K562 (cell line): ENCODE measurements around the gene PPP1R13L. TPM values are rescaled to one million over a fixed set of nuclear protein-coding genes. Genes with fewer than 3 reads are reported as not detected.
A peak's percentile ranks its signal among the peaks of the same experiment; 100 is the strongest.

Source experiments
- DDX20 ChIP-seq: fragments of 450-650 bp; IDR thresholded peaks from 2 replicates; pipeline ENCODE4 v1.6.1; 2016; ENCODE audit warnings: missing genetic modification characterization, low read depth, mild to moderate bottlenecking, missing compliant biosample characterization, moderate library complexity
- DMBX1 ChIP-seq: fragments of 250-450 bp; sonication (Bioruptor Pico); IDR thresholded peaks from 2 replicates; pipeline ENCODE4 v1.8.0; 2022; ENCODE audit warnings: inconsistent platforms, mild to moderate bottlenecking, moderate library complexity, borderline replicate concordance
- JUNB ChIP-seq: fragments of 450-650 bp; formaldehyde crosslinking; conservative IDR thresholded peaks from 2 replicates; pipeline ENCODE4 v1.4.0; 2020; ENCODE audit warnings: mild to moderate bottlenecking
- KDM2B ChIP-seq: fragments of 250-450 bp; sonication (Bioruptor Pico); IDR thresholded peaks from 2 replicates; pipeline ENCODE4 v1.8.0; 2021; ENCODE audit warnings: mild to moderate bottlenecking, moderate library complexity
- MECOM ChIP-seq: fragments of 250-450 bp; sonication (Bioruptor Pico); IDR thresholded peaks from 2 replicates; pipeline ENCODE4 v1.8.0; 2022; ENCODE audit warnings: inconsistent platforms
- MEF2D ChIP-seq: conservative IDR thresholded peaks from 2 replicates; pipeline ENCODE4 v1.6.1; 2016; ENCODE audit warnings: low read depth, missing genetic modification characterization, missing compliant biosample characterization
- MXI1 ChIP-seq: IDR thresholded peaks from 2 replicates; pipeline ENCODE4 v1.6.1; 2011; ENCODE audit warnings: low read depth, mild to moderate bottlenecking, improper control_type of control experiment, low read length
- NCOA6 ChIP-seq: fragments of 450-650 bp; IDR thresholded peaks from 2 replicates; pipeline ENCODE4 v1.6.1; 2017; ENCODE audit warnings: mild to moderate bottlenecking
- NFE2 ChIP-seq: IDR thresholded peaks from 2 replicates; pipeline ENCODE4 v1.6.1; 2014; ENCODE audit warnings: antibody characterized with exemption, low read depth
- PREB ChIP-seq: sonication (generic); formaldehyde crosslinking; IDR thresholded peaks from 2 replicates; pipeline ENCODE4 v1.8.1; 2023; ENCODE audit warnings: mild to moderate bottlenecking, missing genetic modification reagents
- RBM14 ChIP-seq: fragments of 200-400 bp; formaldehyde crosslinking; IDR thresholded peaks from 2 replicates; pipeline ENCODE4 v1.6.1; 2018; ENCODE audit warnings: low read depth, mild to moderate bottlenecking, low read length, moderate library complexity, borderline replicate concordance; ENCODE audit not compliant: insufficient read depth
- ZFP30 ChIP-seq: fragments of 250-450 bp; sonication (Bioruptor Pico); IDR thresholded peaks from 2 replicates; pipeline ENCODE4 v1.8.0; 2022; ENCODE audit warnings: moderate library complexity, mild to moderate bottlenecking, inconsistent platforms, borderline replicate concordance
- ZNF586 ChIP-seq: fragments of 450-650 bp; formaldehyde crosslinking; conservative IDR thresholded peaks from 2 replicates; pipeline ENCODE4 v1.4.0; 2020; ENCODE audit warnings: mild to moderate bottlenecking, moderate library complexity
- polyA plus RNA-seq, 8 experiments: library from polyadenylated mRNA; depleted of rRNA in 4 of 8; stranded (reverse) in 5 of 8; unstranded in 3 of 8; fragments of >200 nt; fragmentation: Nextera tagmentation in 2 of 8; fragmentation: Illumina TruSeq in 1 of 8; extraction: Ambion mirVana in 2 of 8; extraction: Trizol in 1 of 8; gene quantifications; 2 replicates each; pipeline versions ENCODE4 v1.2.1 to v1.2.3, GENCODE V29; 2011 to 2014; ENCODE audit warnings: inconsistent platforms in 1 of 8, missing spikeins in 1 of 8
- total RNA-seq, 7 experiments: library from RNA; depleted of rRNA in 6 of 7; stranded (reverse); fragments of >200 nt in 6 of 7; fragmentation: Illumina TruSeq in 2 of 7; extraction: Trizol in 2 of 7; gene quantifications; 2 replicates each; pipeline versions ENCODE4 v1.2.1 to v1.2.3, GENCODE V29; 2011 to 2021; ENCODE audit warnings: low replicate concordance in 1 of 7
- TF ChIP-seq, protein P1 (sequence below): fragments of 450-650 bp; IDR thresholded peaks from 2 replicates; pipeline ENCODE4 v1.6.1; 2016; ENCODE audit warnings: mild to moderate bottlenecking
- TF ChIP-seq, protein P2 (sequence below): fragments of 250-450 bp; sonication (Bioruptor Pico); IDR thresholded peaks from 2 replicates; pipeline ENCODE4 v1.4.0; 2020; ENCODE audit warnings: mild to moderate bottlenecking, moderate library complexity
- TF ChIP-seq, protein P3 (sequence below), 2 experiments: fragments of 450-650 bp; IDR thresholded peaks; 2 replicates each; pipeline ENCODE4 v1.6.1; 2018; ENCODE audit warnings: mild to moderate bottlenecking in 2 of 2, low read depth in 1 of 2; ENCODE audit not compliant: partially characterized antibody in 2 of 2

The PPP1R13L gene
- total and polyA plus RNA-seq, 9 of the 15 experiments (the other 6 are each of a cell fraction or from before 2014, with no cell fraction given) = 0.32 to 6.7 (median 2.0) TPM

DNA sequence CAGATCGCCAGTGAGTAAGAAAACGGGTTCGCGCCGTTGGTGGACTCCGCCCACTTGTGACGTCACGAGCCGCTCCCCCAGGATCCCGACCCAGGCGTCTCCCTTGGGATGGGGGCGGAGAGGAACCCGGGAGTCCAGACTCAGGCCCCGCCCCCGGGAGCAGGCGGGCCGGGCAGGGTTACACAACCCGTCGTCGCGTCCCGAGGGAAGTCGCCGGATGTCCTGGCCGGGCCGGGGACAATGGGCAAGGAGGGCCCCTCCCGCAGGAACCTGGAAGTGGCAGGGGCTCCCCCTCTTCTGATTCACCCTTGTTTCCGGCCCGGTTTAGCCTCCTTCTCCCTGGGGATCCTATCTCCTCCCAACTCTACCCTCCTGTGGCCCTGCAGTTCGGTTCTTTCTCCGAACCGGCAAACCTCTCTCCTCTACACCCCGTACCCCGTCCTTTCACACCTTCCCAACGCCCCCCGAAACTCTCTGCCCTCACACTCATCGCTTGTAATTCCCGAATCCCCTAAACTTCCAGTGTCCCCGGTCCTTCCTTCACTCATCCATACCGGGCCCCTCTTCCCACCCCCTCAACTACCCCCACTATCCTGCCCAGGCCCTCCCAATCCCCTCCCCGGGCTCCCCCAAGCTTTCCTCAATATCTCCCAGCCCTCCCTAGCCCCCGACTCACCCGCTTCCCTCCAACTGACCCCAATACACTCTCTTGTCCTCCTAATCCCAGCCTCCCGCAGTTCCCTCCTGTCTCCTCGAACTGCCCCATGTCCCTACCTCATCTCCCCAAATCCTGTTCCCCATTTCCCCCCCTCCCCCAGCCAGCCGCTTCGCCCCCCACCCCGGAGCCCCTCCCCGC is 38.8 kb upstream of the PPP1R13L start (continued):
- TF ChIP-seq JUNB (CRISPR knock-in tag) (no peak), DDX20 (no peak), PREB (CRISPR knock-in tag) (no peak), MECOM (no peak), RBM14 (no peak), DMBX1 (CRISPR knock-in tag) (no peak), NCOA6 (no peak), KDM2B (CRISPR knock-in tag) (no peak), MXI1 (no peak), NFE2 (no peak), MEF2D (tag) (no peak), ZFP30 (no peak), ZNF586 (CRISPR knock-in tag) (no peak)
- TF ChIP-seq, protein P1, sequence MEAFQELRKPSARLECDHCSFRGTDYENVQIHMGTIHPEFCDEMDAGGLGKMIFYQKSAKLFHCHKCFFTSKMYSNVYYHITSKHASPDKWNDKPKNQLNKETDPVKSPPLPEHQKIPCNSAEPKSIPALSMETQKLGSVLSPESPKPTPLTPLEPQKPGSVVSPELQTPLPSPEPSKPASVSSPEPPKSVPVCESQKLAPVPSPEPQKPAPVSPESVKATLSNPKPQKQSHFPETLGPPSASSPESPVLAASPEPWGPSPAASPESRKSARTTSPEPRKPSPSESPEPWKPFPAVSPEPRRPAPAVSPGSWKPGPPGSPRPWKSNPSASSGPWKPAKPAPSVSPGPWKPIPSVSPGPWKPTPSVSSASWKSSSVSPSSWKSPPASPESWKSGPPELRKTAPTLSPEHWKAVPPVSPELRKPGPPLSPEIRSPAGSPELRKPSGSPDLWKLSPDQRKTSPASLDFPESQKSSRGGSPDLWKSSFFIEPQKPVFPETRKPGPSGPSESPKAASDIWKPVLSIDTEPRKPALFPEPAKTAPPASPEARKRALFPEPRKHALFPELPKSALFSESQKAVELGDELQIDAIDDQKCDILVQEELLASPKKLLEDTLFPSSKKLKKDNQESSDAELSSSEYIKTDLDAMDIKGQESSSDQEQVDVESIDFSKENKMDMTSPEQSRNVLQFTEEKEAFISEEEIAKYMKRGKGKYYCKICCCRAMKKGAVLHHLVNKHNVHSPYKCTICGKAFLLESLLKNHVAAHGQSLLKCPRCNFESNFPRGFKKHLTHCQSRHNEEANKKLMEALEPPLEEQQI = no peak
- TF ChIP-seq, protein P2, sequence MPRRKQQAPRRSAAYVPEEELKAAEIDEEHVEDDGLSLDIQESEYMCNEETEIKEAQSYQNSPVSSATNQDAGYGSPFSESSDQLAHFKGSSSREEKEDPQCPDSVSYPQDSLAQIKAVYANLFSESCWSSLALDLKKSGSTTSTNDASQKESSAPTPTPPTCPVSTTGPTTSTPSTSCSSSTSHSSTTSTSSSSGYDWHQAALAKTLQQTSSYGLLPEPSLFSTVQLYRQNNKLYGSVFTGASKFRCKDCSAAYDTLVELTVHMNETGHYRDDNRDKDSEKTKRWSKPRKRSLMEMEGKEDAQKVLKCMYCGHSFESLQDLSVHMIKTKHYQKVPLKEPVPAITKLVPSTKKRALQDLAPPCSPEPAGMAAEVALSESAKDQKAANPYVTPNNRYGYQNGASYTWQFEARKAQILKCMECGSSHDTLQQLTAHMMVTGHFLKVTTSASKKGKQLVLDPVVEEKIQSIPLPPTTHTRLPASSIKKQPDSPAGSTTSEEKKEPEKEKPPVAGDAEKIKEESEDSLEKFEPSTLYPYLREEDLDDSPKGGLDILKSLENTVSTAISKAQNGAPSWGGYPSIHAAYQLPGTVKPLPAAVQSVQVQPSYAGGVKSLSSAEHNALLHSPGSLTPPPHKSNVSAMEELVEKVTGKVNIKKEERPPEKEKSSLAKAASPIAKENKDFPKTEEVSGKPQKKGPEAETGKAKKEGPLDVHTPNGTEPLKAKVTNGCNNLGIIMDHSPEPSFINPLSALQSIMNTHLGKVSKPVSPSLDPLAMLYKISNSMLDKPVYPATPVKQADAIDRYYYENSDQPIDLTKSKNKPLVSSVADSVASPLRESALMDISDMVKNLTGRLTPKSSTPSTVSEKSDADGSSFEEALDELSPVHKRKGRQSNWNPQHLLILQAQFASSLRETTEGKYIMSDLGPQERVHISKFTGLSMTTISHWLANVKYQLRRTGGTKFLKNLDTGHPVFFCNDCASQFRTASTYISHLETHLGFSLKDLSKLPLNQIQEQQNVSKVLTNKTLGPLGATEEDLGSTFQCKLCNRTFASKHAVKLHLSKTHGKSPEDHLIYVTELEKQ (CRISPR knock-in tag) = no peak
- TF ChIP-seq, protein P3, sequence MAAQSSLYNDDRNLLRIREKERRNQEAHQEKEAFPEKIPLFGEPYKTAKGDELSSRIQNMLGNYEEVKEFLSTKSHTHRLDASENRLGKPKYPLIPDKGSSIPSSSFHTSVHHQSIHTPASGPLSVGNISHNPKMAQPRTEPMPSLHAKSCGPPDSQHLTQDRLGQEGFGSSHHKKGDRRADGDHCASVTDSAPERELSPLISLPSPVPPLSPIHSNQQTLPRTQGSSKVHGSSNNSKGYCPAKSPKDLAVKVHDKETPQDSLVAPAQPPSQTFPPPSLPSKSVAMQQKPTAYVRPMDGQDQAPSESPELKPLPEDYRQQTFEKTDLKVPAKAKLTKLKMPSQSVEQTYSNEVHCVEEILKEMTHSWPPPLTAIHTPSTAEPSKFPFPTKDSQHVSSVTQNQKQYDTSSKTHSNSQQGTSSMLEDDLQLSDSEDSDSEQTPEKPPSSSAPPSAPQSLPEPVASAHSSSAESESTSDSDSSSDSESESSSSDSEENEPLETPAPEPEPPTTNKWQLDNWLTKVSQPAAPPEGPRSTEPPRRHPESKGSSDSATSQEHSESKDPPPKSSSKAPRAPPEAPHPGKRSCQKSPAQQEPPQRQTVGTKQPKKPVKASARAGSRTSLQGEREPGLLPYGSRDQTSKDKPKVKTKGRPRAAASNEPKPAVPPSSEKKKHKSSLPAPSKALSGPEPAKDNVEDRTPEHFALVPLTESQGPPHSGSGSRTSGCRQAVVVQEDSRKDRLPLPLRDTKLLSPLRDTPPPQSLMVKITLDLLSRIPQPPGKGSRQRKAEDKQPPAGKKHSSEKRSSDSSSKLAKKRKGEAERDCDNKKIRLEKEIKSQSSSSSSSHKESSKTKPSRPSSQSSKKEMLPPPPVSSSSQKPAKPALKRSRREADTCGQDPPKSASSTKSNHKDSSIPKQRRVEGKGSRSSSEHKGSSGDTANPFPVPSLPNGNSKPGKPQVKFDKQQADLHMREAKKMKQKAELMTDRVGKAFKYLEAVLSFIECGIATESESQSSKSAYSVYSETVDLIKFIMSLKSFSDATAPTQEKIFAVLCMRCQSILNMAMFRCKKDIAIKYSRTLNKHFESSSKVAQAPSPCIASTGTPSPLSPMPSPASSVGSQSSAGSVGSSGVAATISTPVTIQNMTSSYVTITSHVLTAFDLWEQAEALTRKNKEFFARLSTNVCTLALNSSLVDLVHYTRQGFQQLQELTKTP (IDR thresholded peaks at IDR 0.05; ENCODE audit: low read depth in 1 of 2, partially characterized antibody in 2 of 2) = peak in 1 of 2 experiments; percentile 37
